ENCODE results near the gene TPM1. TPM values are rescaled to one million over a fixed set of nuclear protein-coding genes. Genes with fewer than 3 reads are reported as not detected.

Gene TPM1
- polyA plus RNA-seq, 1 of the 3 experiments (the other 2 are of a cell fraction) = 1,371 TPM

DNA sequence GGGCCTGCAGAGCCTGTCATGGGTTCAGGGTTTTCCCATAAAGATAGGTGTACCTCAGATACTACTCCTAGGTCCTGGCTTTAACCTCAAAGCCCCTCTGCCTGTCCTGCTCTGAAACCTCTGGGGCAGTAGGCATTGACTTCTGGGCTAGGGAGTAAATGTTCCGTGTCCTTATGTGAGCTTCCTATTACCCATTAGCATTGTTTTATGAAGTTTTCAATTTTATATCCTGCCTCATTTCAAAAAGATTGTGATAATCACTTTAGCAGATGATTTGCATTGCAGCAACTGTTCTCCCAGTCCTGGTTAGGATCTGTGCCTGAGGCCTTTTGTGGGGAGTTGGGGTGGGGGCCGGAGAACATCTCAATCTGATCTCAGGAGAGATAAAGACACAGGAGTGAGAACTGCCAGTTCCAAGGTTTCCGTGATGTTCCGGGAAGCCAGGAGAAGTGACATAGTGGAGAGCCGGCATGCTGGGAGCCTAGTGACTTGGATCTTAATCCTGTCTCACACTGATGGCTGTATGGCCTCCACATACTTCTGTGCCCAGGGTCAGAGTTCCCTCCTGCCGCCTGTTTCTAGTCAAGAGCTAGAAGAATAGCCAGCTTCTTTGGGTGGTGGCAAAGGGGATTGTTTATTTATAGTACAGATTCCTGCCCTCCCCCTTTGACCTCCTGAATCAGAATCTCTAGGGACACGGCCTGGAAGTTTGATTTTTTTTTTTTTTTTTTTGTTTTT is 10.6 kb downstream of the TPM1 start:
- Histone ChIP-seq H3K27me3 (ENCODE audit: insufficient read depth) (no peaks in the 10 kb centered on the region), H3K4me3 (ENCODE audit: low read depth in 2 of 2, low read length in 1 of 2) (peak overlapping the region in 1 of 2 experiments; percentile 31; a peak in 1 of 4 replicates), H3K4me2 (peak overlapping the region; percentile 95), H3K9me3 (no peaks in the 10 kb centered on the region), H2AFZ (ENCODE audit: low read depth) (no peak overlapping the region), H3K36me3 (replicated peaks in 1 of 2; ENCODE audit: control insufficient read depth in 1 of 2, insufficient read depth in 2 of 2, low read length in 1 of 2) (peaks cover 63 to 85% of the 10 kb centered on the region in 2 experiments), H4K20me1 (ENCODE audit: insufficient read depth) (peaks cover 98% of the 10 kb centered on the region), H3K79me2 (ENCODE audit: insufficient read depth) (peaks cover 100% of the 10 kb centered on the region), H3F3A (replicated peaks; ENCODE audit: insufficient read depth) (peaks cover 96% of the 10 kb centered on the region), H3K9ac (peak overlapping the region; percentile 99; the same call in 1 of the 2 replicates), H3K9me2 (no peaks in the 10 kb centered on the region), H3K27ac (ENCODE audit: low read depth in 2 of 2, low read length in 1 of 2) (peak overlapping the region; percentile 91 to 93), H3K4me1 (ENCODE audit: control insufficient read depth in 1 of 2, insufficient read depth in 2 of 2, low read depth in 1 of 2, low read length in 1 of 2) (peaks cover 61 to 77% of the 10 kb centered on the region in 2 experiments)
- WGBS (ENCODE audit: low lambda C conversion rate) = 34% methylated on average over 6 of the region's 7 CpGs
- ChIA-PET POLR2A (interaction anchor here (0.7 to 1.6 kb wide), 2 partner anchors 36 to 420 kb away, joined by 3 read pairs; no protein-coding TSS in a partner anchor), CTCF (interaction anchor here (1.0 to 3.8 kb wide), 6 partner anchors 36 to 311 kb away, joined by 3 to 19 read pairs (median 8); no protein-coding TSS in a partner anchor)
- DNase-seq = peak; percentile 44
- no peak for TF ChIP-seq JUND (IDR thresholded peaks at IDR 0.05)
- TF ChIP-seq TEAD4 (IDR thresholded peaks at IDR 0.05; ENCODE audit: borderline replicate concordance, insufficient read depth) = no peak
- TF ChIP-seq TCF12 (IDR thresholded peaks at IDR 0.05) = 0 out of 2 replicates have a peak, but pooled peaks have one; percentile 28
- TF ChIP-seq, protein P1, sequence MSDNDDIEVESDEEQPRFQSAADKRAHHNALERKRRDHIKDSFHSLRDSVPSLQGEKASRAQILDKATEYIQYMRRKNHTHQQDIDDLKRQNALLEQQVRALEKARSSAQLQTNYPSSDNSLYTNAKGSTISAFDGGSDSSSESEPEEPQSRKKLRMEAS (IDR thresholded peaks at IDR 0.05; ENCODE audit: low read depth) = no peak
- TF ChIP-seq, protein P2, sequence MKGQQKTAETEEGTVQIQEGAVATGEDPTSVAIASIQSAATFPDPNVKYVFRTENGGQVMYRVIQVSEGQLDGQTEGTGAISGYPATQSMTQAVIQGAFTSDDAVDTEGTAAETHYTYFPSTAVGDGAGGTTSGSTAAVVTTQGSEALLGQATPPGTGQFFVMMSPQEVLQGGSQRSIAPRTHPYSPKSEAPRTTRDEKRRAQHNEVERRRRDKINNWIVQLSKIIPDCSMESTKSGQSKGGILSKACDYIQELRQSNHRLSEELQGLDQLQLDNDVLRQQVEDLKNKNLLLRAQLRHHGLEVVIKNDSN (IDR thresholded peaks at IDR 0.05; ENCODE audit: borderline replicate concordance, low read depth) = no peak
- no peak; the same call in 1 of the 2 replicates for TF ChIP-seq RAD21 (IDR thresholded peaks at IDR 0.05; ENCODE audit: low read length)
- no peak for TF ChIP-seq ELF1 (IDR thresholded peaks at IDR 0.05)
- no peak for TF ChIP-seq RXRA (IDR thresholded peaks at IDR 0.05; ENCODE audit: borderline replicate concordance, low read depth)
- TF ChIP-seq SIN3A (IDR thresholded peaks at IDR 0.05; ENCODE audit: borderline replicate concordance, low read depth, low read length) = no peak
- TF ChIP-seq FOXJ3 (CRISPR knock-in tag; IDR thresholded peaks at IDR 0.05) = 0 out of 2 replicates have a peak, but pooled peaks have one; percentile 33
- TF ChIP-seq CTCF (IDR thresholded peaks at IDR 0.05) = no peak
- TF ChIP-seq GATA2 (CRISPR knock-in tag; IDR thresholded peaks at IDR 0.05) = peak; percentile 84
- TF ChIP-seq RFX5 (IDR thresholded peaks at IDR 0.05; ENCODE audit: low read length) = no peak
- no peak for TF ChIP-seq NRF1 (IDR thresholded peaks at IDR 0.05; ENCODE audit: low read depth, low read length)
- TF ChIP-seq FOSL2 (IDR thresholded peaks at IDR 0.05; ENCODE audit: borderline replicate concordance, low read depth) = no peak
- TF ChIP-seq FOXM1 (IDR thresholded peaks at IDR 0.05; ENCODE audit: low read depth) = no peak
- no peak for TF ChIP-seq SMC3 (IDR thresholded peaks at IDR 0.05; ENCODE audit: low read depth, low read length)
- no peak for TF ChIP-seq MEF2A (IDR thresholded peaks at IDR 0.05; ENCODE audit: borderline replicate concordance, low read depth)
- TF ChIP-seq, protein P3, sequence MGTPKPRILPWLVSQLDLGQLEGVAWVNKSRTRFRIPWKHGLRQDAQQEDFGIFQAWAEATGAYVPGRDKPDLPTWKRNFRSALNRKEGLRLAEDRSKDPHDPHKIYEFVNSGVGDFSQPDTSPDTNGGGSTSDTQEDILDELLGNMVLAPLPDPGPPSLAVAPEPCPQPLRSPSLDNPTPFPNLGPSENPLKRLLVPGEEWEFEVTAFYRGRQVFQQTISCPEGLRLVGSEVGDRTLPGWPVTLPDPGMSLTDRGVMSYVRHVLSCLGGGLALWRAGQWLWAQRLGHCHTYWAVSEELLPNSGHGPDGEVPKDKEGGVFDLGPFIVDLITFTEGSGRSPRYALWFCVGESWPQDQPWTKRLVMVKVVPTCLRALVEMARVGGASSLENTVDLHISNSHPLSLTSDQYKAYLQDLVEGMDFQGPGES (IDR thresholded peaks at IDR 0.05; ENCODE audit: low read depth, low read length) = no peak
- peak; percentile 62 for TF ChIP-seq CHD2 (IDR thresholded peaks at IDR 0.05; ENCODE audit: low read length, partially characterized antibody)
- no peak for TF ChIP-seq NFIC (IDR thresholded peaks at IDR 0.05; ENCODE audit: borderline replicate concordance)
- no peak for TF ChIP-seq USF2 (IDR thresholded peaks at IDR 0.05; ENCODE audit: borderline replicate concordance, low read depth, low read length)
- no peak for TF ChIP-seq EZH2phosphoT487 (IDR thresholded peaks at IDR 0.05; ENCODE audit: borderline replicate concordance, low read depth)
- TF ChIP-seq, protein P4, sequence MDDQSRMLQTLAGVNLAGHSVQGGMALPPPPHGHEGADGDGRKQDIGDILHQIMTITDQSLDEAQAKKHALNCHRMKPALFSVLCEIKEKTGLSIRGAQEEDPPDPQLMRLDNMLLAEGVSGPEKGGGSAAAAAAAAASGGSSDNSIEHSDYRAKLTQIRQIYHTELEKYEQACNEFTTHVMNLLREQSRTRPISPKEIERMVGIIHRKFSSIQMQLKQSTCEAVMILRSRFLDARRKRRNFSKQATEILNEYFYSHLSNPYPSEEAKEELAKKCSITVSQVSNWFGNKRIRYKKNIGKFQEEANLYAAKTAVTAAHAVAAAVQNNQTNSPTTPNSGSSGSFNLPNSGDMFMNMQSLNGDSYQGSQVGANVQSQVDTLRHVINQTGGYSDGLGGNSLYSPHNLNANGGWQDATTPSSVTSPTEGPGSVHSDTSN (IDR thresholded peaks at IDR 0.05) = no peak
